Activated CD8-positive, alpha-beta memory T cell treated with anti-CD3 and anti-CD28 coated beads, Interleukin-2, amount 10 ng/mL, durations not matched to agents 7 days and 5 days (primary cell): Measurements from ENCODE around the gene MAP3K14. TPM values are rescaled to one million over a fixed set of nuclear protein-coding genes. Genes with fewer than 3 reads are reported as not detected.
"Not testable (repeated sequence)": the region's sequence is repeated elsewhere in the genome, so short reads cannot be mapped to it uniquely, and the experiment has no call there.

Experiments
- ATAC-seq: fragments of 150-1000 bp; cut with Tn5 transposase; one replicate; pipeline ENCODE4 v1.10.0; 2021; ENCODE audit warnings: moderate library complexity
- CTCF ChIA-PET: fragments of 350-600 bp; sonication (Branson Sonifier 250); formaldehyde crosslinking; loops from one replicate; lab custom pipeline; 2021; ENCODE audit warnings: antibody characterized with exemption; lab: Charles Lee
- DNase-seq: peaks from one replicate; pipeline ENCODE4 v3.0.0-alpha.2; 2020
- H3K27ac Mint-ChIP-seq: one replicate; pipeline ENCODE4 v1.8.0; 2021; ENCODE audit warnings: mild to moderate bottlenecking, mixed read lengths
- H3K27me3 Mint-ChIP-seq: one replicate; pipeline ENCODE4 v1.8.0; 2021; ENCODE audit warnings: mixed read lengths
- H3K36me3 Mint-ChIP-seq: one replicate; pipeline ENCODE4 v1.8.0; 2021; ENCODE audit warnings: mild to moderate bottlenecking, mixed read lengths
- H3K4me1 Mint-ChIP-seq: one replicate; pipeline ENCODE4 v1.8.0; 2021; ENCODE audit warnings: mixed read lengths
- H3K4me3 Mint-ChIP-seq: one replicate; pipeline ENCODE4 v1.8.0; 2021; ENCODE audit warnings: mild to moderate bottlenecking, moderate library complexity, mixed read lengths
- H3K9me3 Mint-ChIP-seq: one replicate; pipeline ENCODE4 v1.8.0; 2022; ENCODE audit warnings: low read depth, mixed read lengths
- total RNA-seq, 2 experiments: library from RNA; stranded (reverse); gene quantifications; one replicate each; pipeline ENCODE4 v1.2.3, GENCODE V29; 2021

MAP3K14 gene
- total RNA-seq, 2 experiments from 2014 or later: 39.3 to 43.0 TPM

- peaks cover 82% of the 10 kb centered on the region for H3K4me1 Mint-ChIP-seq
- peak overlapping the region; percentile 97 for H3K4me3 Mint-ChIP-seq
- H3K9me3 Mint-ChIP-seq: no peaks in the 10 kb centered on the region
- H3K27me3 Mint-ChIP-seq: no peaks in the 10 kb centered on the region
- peaks cover 62% of the 10 kb centered on the region for H3K36me3 Mint-ChIP-seq
- peak overlapping the region; percentile 90 for H3K27ac Mint-ChIP-seq
- CTCF ChIA-PET: interaction anchor here (0.7 to 17.0 kb wide), 15 partner anchors 8 to 175 kb away, joined by 3 to 144 read pairs (median 6); partner anchors contain the start of genes ACBD4 and FMNL1
- ATAC-seq (no peak), DNase-seq (no peak)
These were observed 6.2 kb downstream of the MAP3K14 start for GRCh38 chr17:45310380-45311324.

GRCh38 chr17:45309400-45309799 is 7.4 kb downstream of the MAP3K14 start:
- peaks cover 60% of the 10 kb centered on the region for H3K36me3 Mint-ChIP-seq
- H3K4me1 Mint-ChIP-seq: peaks cover 88% of the 10 kb centered on the region
- no peak overlapping the region for H3K4me3 Mint-ChIP-seq

GRCh38 chr17:45308840-45309239 is 8.0 kb downstream of the MAP3K14 start:
- no peak for ATAC-seq
- DNase-seq: no peak
- H3K4me3 Mint-ChIP-seq: no peak overlapping the region
- H3K9me3 Mint-ChIP-seq: no peaks in the 10 kb centered on the region
- CTCF ChIA-PET: interaction anchor here (1.3 to 17.0 kb wide), 4 partner anchors 13 to 90 kb away, joined by 3 to 144 read pairs (median 4); no protein-coding TSS in a partner anchor
- peaks cover 87% of the 10 kb centered on the region for H3K4me1 Mint-ChIP-seq
- H3K36me3 Mint-ChIP-seq: peaks cover 60% of the 10 kb centered on the region
- no peaks in the 10 kb centered on the region for H3K27me3 Mint-ChIP-seq
- peak overlapping the region; percentile 93 for H3K27ac Mint-ChIP-seq

More at GRCh38 chr17:45309400-45309799, 7.4 kb downstream of the MAP3K14 start:
- ATAC-seq: no peak
- no peaks in the 10 kb centered on the region for H3K9me3 Mint-ChIP-seq
- H3K27me3 Mint-ChIP-seq: no peaks in the 10 kb centered on the region
- CTCF ChIA-PET: interaction anchor here (1.3 to 17.0 kb wide), 4 partner anchors 14 to 90 kb away, joined by 3 to 144 read pairs (median 4); no protein-coding TSS in a partner anchor
- no peak for DNase-seq
- H3K27ac Mint-ChIP-seq: peak overlapping the region; percentile 70

DNA sequence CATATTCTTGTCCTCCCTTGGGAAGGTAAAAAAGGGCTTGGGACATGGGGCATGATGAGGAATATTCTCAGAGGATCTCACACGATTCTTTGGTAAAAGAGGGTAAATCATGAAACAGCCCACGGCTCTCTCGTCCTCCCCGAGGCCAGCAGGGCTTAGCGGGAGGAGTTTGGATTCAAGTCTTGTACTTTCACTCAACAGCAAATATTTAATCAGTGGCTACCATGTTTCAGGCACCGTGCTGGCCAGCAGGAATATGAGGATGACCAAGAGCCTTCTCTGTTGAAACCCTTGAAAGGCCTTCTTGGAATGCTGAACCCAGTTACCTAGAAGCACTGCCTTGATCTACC is 8.8 kb downstream of the MAP3K14 start:
- Mint-ChIP-seq H3K27me3 (no peaks in the 10 kb centered on the region), H3K36me3 (peaks cover 53% of the 10 kb centered on the region), H3K4me1 (peaks cover 87% of the 10 kb centered on the region), H3K27ac (peak overlapping the region; percentile 93), H3K9me3 (no peaks in the 10 kb centered on the region), H3K4me3 (peak overlapping the region; percentile 45)
- DNase-seq (no peak), ATAC-seq (no peak)
- CTCF ChIA-PET: interaction anchor here (1.4 to 17.0 kb wide), 4 partner anchors 9 to 90 kb away, joined by 3 to 144 read pairs (median 6); partner anchors contain the start of gene MAP3K14

GRCh38 chr17:45307290-45308015 is 9.4 kb downstream of the MAP3K14 start:
- Mint-ChIP-seq H3K4me3 (peak overlapping the region; percentile 45), H3K27me3 (no peaks in the 10 kb centered on the region), H3K9me3 (no peaks in the 10 kb centered on the region), H3K36me3 (peaks cover 58% of the 10 kb centered on the region), H3K4me1 (peaks cover 87% of the 10 kb centered on the region), H3K27ac (peak overlapping the region; percentile 93)
- CTCF ChIA-PET: interaction anchor here (0.8 to 17.0 kb wide), 5 partner anchors 10 to 89 kb away, joined by 3 to 144 read pairs (median 5); partner anchors contain the start of gene MAP3K14
- DNase-seq (peak; percentile 77), ATAC-seq (peak; percentile 48)

GRCh38 chr17:45306623-45307022 is 10.2 kb downstream of the MAP3K14 start:
- no peaks in the 10 kb centered on the region for H3K27me3 Mint-ChIP-seq
- no peak for ATAC-seq

GRCh38 chr17:45306094-45306493 is 10.7 kb downstream of the MAP3K14 start:
- Mint-ChIP-seq H3K27ac (peak overlapping the region; percentile 71), H3K4me3 (no peak overlapping the region), H3K9me3 (no peaks in the 10 kb centered on the region), H3K27me3 (no peaks in the 10 kb centered on the region), H3K4me1 (peaks cover 85% of the 10 kb centered on the region), H3K36me3 (peaks cover 48% of the 10 kb centered on the region)
- CTCF ChIA-PET: interaction anchor here (0.8 to 17.0 kb wide), 5 partner anchors 10 to 80 kb away, joined by 3 to 144 read pairs (median 5); no protein-coding TSS in a partner anchor
- DNase-seq: no peak
- no peak for ATAC-seq

More at GRCh38 chr17:45306623-45307022, 10.2 kb downstream of the MAP3K14 start:
- Mint-ChIP-seq H3K27ac (peak overlapping the region; percentile 71), H3K4me3 (no peak overlapping the region), H3K9me3 (no peaks in the 10 kb centered on the region), H3K4me1 (peaks cover 88% of the 10 kb centered on the region), H3K36me3 (peaks cover 52% of the 10 kb centered on the region)
- DNase-seq: no peak
- CTCF ChIA-PET: interaction anchor here (0.8 to 17.0 kb wide), 8 partner anchors 9 to 88 kb away, joined by 3 to 144 read pairs (median 4); partner anchors contain the start of gene MAP3K14

DNA sequence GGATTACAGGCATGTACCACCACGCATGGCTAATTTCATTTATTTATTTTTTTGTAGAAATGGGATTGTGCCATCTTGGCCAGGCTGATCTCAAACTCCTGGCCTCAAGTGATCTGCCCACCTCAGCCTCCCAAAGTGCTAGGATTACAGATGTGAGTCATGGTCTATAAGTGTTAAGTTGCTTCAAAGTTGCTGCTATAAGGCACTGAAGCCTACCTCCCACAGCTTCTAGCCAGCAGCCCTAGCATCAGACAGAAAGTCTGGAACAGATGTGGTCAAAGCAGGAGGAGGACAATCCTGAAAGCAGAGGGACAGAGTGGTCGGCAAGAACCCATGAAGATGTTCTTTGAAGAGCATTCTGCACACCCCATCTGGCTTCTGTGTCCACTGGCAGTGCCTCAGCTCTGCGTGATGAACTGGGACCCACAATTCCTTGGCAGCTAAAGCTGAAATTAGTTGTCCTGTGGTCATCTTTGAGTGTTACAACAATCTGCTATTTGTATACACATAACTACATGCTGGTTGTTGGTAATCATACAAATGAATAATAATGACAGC is 11.2 kb downstream of the MAP3K14 start:
- Mint-ChIP-seq H3K36me3 (peaks cover 44% of the 10 kb centered on the region), H3K4me3 (no peak overlapping the region), H3K27ac (peak overlapping the region; percentile 71), H3K9me3 (no peaks in the 10 kb centered on the region), H3K4me1 (peaks cover 84% of the 10 kb centered on the region), H3K27me3 (no peaks in the 10 kb centered on the region)
- CTCF ChIA-PET: interaction anchor here (1.7 to 17.0 kb wide), 2 partner anchors 10 to 28 kb away, joined by 6 to 144 read pairs; no protein-coding TSS in a partner anchor
- DNase-seq: no peak
- ATAC-seq: no peak

- peak overlapping the region; percentile 90 for H3K27ac Mint-ChIP-seq
- ATAC-seq (peak; percentile 68), DNase-seq (peak; percentile 80)
- H3K36me3 Mint-ChIP-seq: peaks cover 42% of the 10 kb centered on the region
- H3K9me3 Mint-ChIP-seq: no peaks in the 10 kb centered on the region
- CTCF ChIA-PET: interaction anchor here (0.8 to 17.0 kb wide), 13 partner anchors 8 to 126 kb away, joined by 3 to 144 read pairs (median 4); partner anchors contain the start of gene MAP3K14
- H3K27me3 Mint-ChIP-seq: no peaks in the 10 kb centered on the region
- peak overlapping the region; percentile 55 for H3K4me3 Mint-ChIP-seq
- peaks cover 84% of the 10 kb centered on the region for H3K4me1 Mint-ChIP-seq
These were observed 14.1 kb downstream of the MAP3K14 start for GRCh38 chr17:45302649-45303173.

GRCh38 chr17:45302220-45302619 is 14.6 kb downstream of the MAP3K14 start:
- not testable (repeated sequence) for DNase-seq, H3K4me3 Mint-ChIP-seq, H3K9me3 Mint-ChIP-seq, H3K27me3 Mint-ChIP-seq, ATAC-seq
- Mint-ChIP-seq H3K27ac (peak overlapping the region; percentile 90), H3K36me3 (peaks cover 40% of the 10 kb centered on the region), H3K4me1 (peaks cover 83% of the 10 kb centered on the region)
- CTCF ChIA-PET: interaction anchor here (0.8 to 17.0 kb wide), 13 partner anchors 8 to 126 kb away, joined by 3 to 144 read pairs (median 4); partner anchors contain the start of gene MAP3K14

DNA sequence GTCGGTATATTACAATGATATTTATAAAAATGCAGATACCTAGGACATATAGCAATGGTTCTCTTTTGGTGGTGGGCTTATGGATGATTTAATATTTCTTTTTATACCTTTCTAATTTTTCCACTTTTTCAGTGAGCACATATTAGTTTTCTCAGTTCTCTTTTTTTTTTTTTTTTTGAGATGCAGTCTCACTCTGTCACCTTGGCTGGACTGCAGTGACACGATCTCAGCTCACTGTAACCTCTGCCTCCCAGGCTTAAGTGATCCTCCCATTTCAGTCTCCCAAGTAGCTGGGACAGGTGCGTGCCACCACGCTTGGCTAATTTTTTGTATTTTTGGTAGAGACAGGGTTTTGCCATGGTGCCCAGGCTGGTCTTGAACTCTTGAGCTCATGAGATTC is 15.1 kb downstream of the MAP3K14 start:
- no peak for DNase-seq
- H3K4me3 Mint-ChIP-seq: no peak overlapping the region
- CTCF ChIA-PET: interaction anchor here (1.4 to 17.0 kb wide), 6 partner anchors 9 to 84 kb away, joined by 4 to 144 read pairs (median 12); no protein-coding TSS in a partner anchor
- H3K27me3 Mint-ChIP-seq: no peaks in the 10 kb centered on the region
- H3K4me1 Mint-ChIP-seq: peaks cover 85% of the 10 kb centered on the region
- peaks cover 41% of the 10 kb centered on the region for H3K36me3 Mint-ChIP-seq
- H3K9me3 Mint-ChIP-seq: no peaks in the 10 kb centered on the region
- H3K27ac Mint-ChIP-seq: peak overlapping the region; percentile 64
- no peak for ATAC-seq
